ENCODE results near the gene NOP14. TPM values are rescaled to one million over a fixed set of nuclear protein-coding genes. Genes with fewer than 3 reads are reported as not detected.
A peak's percentile ranks its signal among the peaks of the same experiment; 100 is the strongest.

The NOP14 gene
- total and polyA plus RNA-seq, 2 experiments from 2014 or later, result 29.9 to 38.7 TPM

GRCh38 chr4:2965262-2965661, 2.1 kb upstream of the NOP14 start:
- no peaks in the 10 kb centered on the region for H3K36me3 ChIP-seq (ENCODE audit: insufficient read depth)
- H4K20me1 ChIP-seq (replicated peaks; ENCODE audit: insufficient read depth), result peaks cover 4% of the 10 kb centered on the region; the same call in 1 of the 2 replicates
- Mint-ChIP-seq H3K27me3 (ENCODE audit: insufficient read depth, low read depth, poor library complexity) (peaks cover 10% of the 10 kb centered on the region), H3K36me3 (ENCODE audit: low read depth) (peaks cover 6% of the 10 kb centered on the region), H3K4me1 (peaks cover 18% of the 10 kb centered on the region), H3K27ac (no peak overlapping the region), H3K4me3 (peak overlapping the region; percentile 27; the same call in 1 of the 3 replicates), H3K9me3 (peaks cover 4% of the 10 kb centered on the region; the same call in 1 of the 3 replicates)
- peaks cover 12% of the 10 kb centered on the region for H3F3A ChIP-seq (replicated peaks; ENCODE audit: low read depth)
- no peak overlapping the region for H3K4me2 ChIP-seq
- H3K4me3 ChIP-seq, result no peak overlapping the region
- TF ChIP-seq, protein P1, sequence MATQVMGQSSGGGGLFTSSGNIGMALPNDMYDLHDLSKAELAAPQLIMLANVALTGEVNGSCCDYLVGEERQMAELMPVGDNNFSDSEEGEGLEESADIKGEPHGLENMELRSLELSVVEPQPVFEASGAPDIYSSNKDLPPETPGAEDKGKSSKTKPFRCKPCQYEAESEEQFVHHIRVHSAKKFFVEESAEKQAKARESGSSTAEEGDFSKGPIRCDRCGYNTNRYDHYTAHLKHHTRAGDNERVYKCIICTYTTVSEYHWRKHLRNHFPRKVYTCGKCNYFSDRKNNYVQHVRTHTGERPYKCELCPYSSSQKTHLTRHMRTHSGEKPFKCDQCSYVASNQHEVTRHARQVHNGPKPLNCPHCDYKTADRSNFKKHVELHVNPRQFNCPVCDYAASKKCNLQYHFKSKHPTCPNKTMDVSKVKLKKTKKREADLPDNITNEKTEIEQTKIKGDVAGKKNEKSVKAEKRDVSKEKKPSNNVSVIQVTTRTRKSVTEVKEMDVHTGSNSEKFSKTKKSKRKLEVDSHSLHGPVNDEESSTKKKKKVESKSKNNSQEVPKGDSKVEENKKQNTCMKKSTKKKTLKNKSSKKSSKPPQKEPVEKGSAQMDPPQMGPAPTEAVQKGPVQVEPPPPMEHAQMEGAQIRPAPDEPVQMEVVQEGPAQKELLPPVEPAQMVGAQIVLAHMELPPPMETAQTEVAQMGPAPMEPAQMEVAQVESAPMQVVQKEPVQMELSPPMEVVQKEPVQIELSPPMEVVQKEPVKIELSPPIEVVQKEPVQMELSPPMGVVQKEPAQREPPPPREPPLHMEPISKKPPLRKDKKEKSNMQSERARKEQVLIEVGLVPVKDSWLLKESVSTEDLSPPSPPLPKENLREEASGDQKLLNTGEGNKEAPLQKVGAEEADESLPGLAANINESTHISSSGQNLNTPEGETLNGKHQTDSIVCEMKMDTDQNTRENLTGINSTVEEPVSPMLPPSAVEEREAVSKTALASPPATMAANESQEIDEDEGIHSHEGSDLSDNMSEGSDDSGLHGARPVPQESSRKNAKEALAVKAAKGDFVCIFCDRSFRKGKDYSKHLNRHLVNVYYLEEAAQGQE (IDR thresholded peaks at IDR 0.05; ENCODE audit: unreplicated experiment), result no peak
- TF ChIP-seq JUNB (IDR thresholded peaks at IDR 0.05; ENCODE audit: unreplicated experiment), result no peak
- no peak for TF ChIP-seq STAT1 (IDR thresholded peaks at IDR 0.05; ENCODE audit: unreplicated experiment)
- TF ChIP-seq CREB1 (CRISPR knock-in tag; IDR thresholded peaks at IDR 0.05; ENCODE audit: low read depth), result no peak
- no peak for TF ChIP-seq ZNF462 (CRISPR knock-in tag; IDR thresholded peaks at IDR 0.05)
- TF ChIP-seq NANOG (IDR thresholded peaks at IDR 0.05; ENCODE audit: borderline replicate concordance), result no peak
- TF ChIP-seq CTCF (conservative IDR thresholded peaks at IDR 0.05; ENCODE audit: low read depth in 2 of 2), result no peak
- no peak for TF ChIP-seq ZNF331 (CRISPR knock-in tag; IDR thresholded peaks at IDR 0.05; ENCODE audit: low read depth)
- TF ChIP-seq ZNF114 (CRISPR knock-in tag; IDR thresholded peaks at IDR 0.05), result no peak
- TF ChIP-seq EZH2 (IDR thresholded peaks at IDR 0.05; ENCODE audit: low read depth, unreplicated experiment), result no peak
- no peak for TF ChIP-seq EZH2phosphoT487 (IDR thresholded peaks at IDR 0.05; ENCODE audit: unreplicated experiment)
- no peak for TF ChIP-seq ETS1 (IDR thresholded peaks at IDR 0.05)
- TF ChIP-seq POLR2AphosphoS5 (IDR thresholded peaks at IDR 0.05; ENCODE audit: low read depth), result no peak
- H3K4me1 ChIP-seq (ENCODE audit: insufficient read depth), result 0 out of 2 replicates have a peak, but pooled peaks cover 3% of the 10 kb centered on the region
- H2AFZ ChIP-seq, result no peak overlapping the region
- H3K79me2 ChIP-seq (replicated peaks; ENCODE audit: insufficient read depth), result peaks cover 19% of the 10 kb centered on the region
- ATAC-seq (no peak), DNase-seq (ENCODE audit: low spot score) (no peak)
- no peak overlapping the region for H3K27ac ChIP-seq (ENCODE audit: low read depth)
- H3K27me3 ChIP-seq (ENCODE audit: insufficient read depth), result peaks cover 11% of the 10 kb centered on the region
- no peaks in the 10 kb centered on the region for H3K9me2 ChIP-seq (ENCODE audit: insufficient read depth)

All from GM23338 (cell line).